Vagina (tissue), 2 donors: ENCODE measurements around the gene BAIAP2L1. TPM values are rescaled to one million over a fixed set of nuclear protein-coding genes. Genes with fewer than 3 reads are reported as not detected.

ENCODE experiments used
- DNase-seq, 2 donors: peaks; one replicate each; pipeline ENCODE4 v3.0.0-alpha.2; 2017; ENCODE audit errors: extremely low spot score in 2 of 2
- H3K27ac ChIP-seq: fragments of 200-600 bp; sonication (generic); one replicate; pipeline ENCODE4 v1.5.1; 2019
- H3K27me3 ChIP-seq: fragments of 200-600 bp; sonication (generic); one replicate; pipeline ENCODE4 v1.5.1; 2019
- H3K36me3 ChIP-seq, 2 donors: fragments of 200-600 bp; sonication (generic); one replicate each; pipeline ENCODE4 v1.5.1; 2017 to 2019
- H3K4me1 ChIP-seq: fragments of 200-600 bp; sonication (generic); one replicate; pipeline ENCODE4 v1.5.1; 2019
- H3K4me3 ChIP-seq, 2 donors: fragments of 200-600 bp; sonication (generic); 1 replicate in 1 of 2; 2 replicates in 1 of 2; pipeline ENCODE4 v1.5.1; 2016 to 2019
- H3K9me3 ChIP-seq: fragments of 200-600 bp; sonication (generic); one replicate; pipeline ENCODE4 v1.5.1; 2019
- CTCF ChIP-seq, 3 experiments: fragments of 450-650 bp in 2 of 3; fragments of 200-600 bp in 1 of 3; sonication (generic) in 1 of 3; IDR thresholded peaks; one replicate each; pipeline ENCODE4 v1.5.1; 2017 to 2019; ENCODE audit warnings: antibody characterized with exemption in 3 of 3, mild to moderate bottlenecking in 2 of 3, moderate library complexity in 2 of 3
- POLR2A ChIP-seq, 2 donors: fragments of 450-650 bp; IDR thresholded peaks; one replicate each; pipeline ENCODE4 v1.6.1; 2017; ENCODE audit warnings: antibody characterized with exemption in 2 of 2, mild to moderate bottlenecking in 2 of 2, moderate library complexity in 2 of 2
- POLR2AphosphoS5 ChIP-seq, 2 donors: sonication (generic); formaldehyde crosslinking; IDR thresholded peaks; one replicate each; pipeline ENCODE4 v1.9.0; 2017; ENCODE audit warnings: antibody characterized with exemption in 2 of 2, mild to moderate bottlenecking in 2 of 2, low read depth in 1 of 2; ENCODE audit not compliant: insufficient read depth in 1 of 2
- intact Hi-C: fragments of 100-400 bp; cut with DNase I; formaldehyde crosslinking; loops from one replicate; pipeline ENCODE4 v1.15.1; 2023
- total RNA-seq: library from RNA; depleted of rRNA; stranded (reverse); fragments of >200 nt; gene quantifications from one replicate; pipeline ENCODE4 v1.2.3, GENCODE V29; 2016

BAIAP2L1 gene
- total RNA-seq, 1 donor from 2014 or later = 17.2 TPM

DNA sequence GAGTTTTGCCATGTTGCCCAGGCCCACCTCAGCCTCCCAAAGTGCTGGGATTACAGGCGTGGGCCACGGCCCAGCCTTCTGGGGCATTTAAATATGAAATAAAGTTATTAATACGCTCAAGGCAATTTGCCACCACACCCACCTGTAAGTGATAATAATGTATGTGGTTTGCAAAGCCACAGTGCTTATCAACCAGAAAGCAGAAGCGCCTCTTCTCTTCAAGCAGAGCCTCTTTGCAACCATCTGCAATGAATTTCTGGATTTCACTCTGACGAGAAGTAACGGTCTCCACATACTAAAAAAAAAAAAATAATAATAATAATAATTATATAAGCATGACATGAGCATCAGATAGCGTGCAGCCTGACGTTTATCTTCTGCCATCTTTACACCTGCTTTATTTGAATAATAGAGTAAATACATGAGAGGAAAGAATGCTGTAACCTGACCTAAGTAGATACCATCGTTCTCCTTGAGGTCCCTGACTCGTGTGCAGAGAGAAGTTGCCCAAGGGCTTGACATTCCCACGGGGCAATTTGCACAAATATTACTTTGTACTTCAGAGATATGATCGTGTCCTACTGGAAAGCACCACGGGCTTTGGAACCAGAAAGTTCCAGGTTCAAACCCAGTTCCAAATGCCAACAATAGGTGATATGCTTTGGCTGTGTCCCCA lies 85.4 kb downstream of the BAIAP2L1 start:
- no peaks in the 10 kb centered on the region for H3K36me3 ChIP-seq
- no peak overlapping the region for H3K27ac ChIP-seq
- TF ChIP-seq POLR2AphosphoS5 (IDR thresholded peaks at IDR 0.05; ENCODE audit: insufficient read depth in 1 of 2, low read depth in 1 of 2) = no peak
- no peak for TF ChIP-seq POLR2A (IDR thresholded peaks at IDR 0.05)
- no peak for TF ChIP-seq CTCF (IDR thresholded peaks at IDR 0.05)
- H3K4me1 ChIP-seq = no peaks in the 10 kb centered on the region
- no peak overlapping the region for H3K4me3 ChIP-seq
- no peaks in the 10 kb centered on the region for H3K27me3 ChIP-seq
- no peaks in the 10 kb centered on the region for H3K9me3 ChIP-seq
- intact Hi-C loops = no loop called here
- no peak for DNase-seq

DNA sequence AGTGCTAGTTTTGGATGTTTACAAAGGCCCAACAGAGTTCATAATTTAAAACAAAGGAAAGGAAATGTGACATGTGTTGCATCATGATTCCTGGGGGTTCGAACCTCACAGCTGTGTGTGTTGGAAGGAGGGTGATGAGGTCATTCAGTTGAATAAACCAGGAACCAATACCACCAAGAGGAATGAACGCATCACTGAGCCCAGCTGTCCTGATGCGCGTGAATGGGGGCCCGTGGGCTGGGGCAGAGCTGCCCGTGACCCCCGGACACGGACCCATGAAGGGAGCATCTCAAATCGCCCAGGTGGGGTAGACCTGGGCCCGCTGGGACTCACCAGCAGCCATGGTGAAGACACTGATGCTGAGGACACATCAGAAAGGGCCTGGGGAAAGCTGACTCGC lies 86.4 kb downstream of the BAIAP2L1 start:
- DNase-seq = no peak
- Histone ChIP-seq H3K27ac (no peak overlapping the region), H3K9me3 (no peaks in the 10 kb centered on the region), H3K36me3 (no peaks in the 10 kb centered on the region), H3K27me3 (no peaks in the 10 kb centered on the region), H3K4me1 (no peaks in the 10 kb centered on the region), H3K4me3 (no peak overlapping the region)
- no peak for TF ChIP-seq CTCF (IDR thresholded peaks at IDR 0.05)
- TF ChIP-seq POLR2AphosphoS5 (IDR thresholded peaks at IDR 0.05; ENCODE audit: insufficient read depth in 1 of 2, low read depth in 1 of 2) = no peak
- no peak for TF ChIP-seq POLR2A (IDR thresholded peaks at IDR 0.05)
- intact Hi-C loops = no loop called here

DNA sequence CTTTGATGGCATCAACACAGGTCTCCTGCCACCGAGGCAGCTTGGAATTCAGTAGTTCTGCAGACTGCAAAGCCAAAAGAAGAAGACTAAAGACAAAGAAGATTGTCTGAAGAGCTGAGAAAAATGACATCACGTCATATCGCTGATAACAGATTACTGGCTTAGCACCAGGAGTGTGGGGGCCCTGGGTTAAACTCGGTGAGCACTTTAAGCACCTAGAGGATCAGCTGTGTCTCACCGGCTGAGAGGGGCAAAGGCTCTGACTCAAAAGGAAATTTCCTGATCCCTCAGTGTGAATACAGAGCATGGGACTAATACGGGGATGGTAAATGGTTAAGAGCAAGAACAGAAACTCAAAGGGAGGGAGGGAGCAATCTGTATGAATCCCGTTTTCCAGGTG lies 88.7 kb downstream of the BAIAP2L1 start:
- no peak for DNase-seq
- Histone ChIP-seq H3K36me3 (peaks cover 0 to 5% of the 10 kb centered on the region in 2 donors), H3K27ac (no peak overlapping the region), H3K9me3 (no peaks in the 10 kb centered on the region), H3K27me3 (no peaks in the 10 kb centered on the region), H3K4me3 (no peak overlapping the region), H3K4me1 (no peaks in the 10 kb centered on the region)
- intact Hi-C loops = no loop called here
- TF ChIP-seq POLR2A (IDR thresholded peaks at IDR 0.05) (no peak), POLR2AphosphoS5 (IDR thresholded peaks at IDR 0.05; ENCODE audit: insufficient read depth in 1 of 2, low read depth in 1 of 2) (no peak), CTCF (IDR thresholded peaks at IDR 0.05) (no peak)

DNA sequence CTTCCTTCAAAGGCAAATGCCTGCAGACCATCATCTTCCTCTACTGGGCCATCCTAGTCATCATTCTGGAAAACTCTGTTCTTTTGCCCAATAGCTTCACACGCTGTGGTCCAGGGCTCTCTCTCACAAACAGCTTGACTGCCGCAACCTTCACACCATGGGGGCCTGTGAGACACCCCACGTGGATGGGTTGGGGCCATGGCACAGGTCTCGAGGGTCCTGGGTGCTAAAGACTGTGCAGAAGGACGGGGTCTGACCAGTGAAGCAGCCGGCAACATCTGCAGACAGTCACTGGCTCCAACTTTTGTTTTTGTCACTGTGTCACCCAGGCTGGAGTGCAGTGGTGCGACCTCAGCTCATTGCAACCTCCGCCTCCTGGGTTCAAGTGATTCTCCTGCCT lies 91.3 kb downstream of the BAIAP2L1 start:
- Histone ChIP-seq H3K27ac (no peak overlapping the region), H3K36me3 (peaks cover 0 to 5% of the 10 kb centered on the region in 2 donors), H3K4me1 (no peaks in the 10 kb centered on the region), H3K27me3 (no peaks in the 10 kb centered on the region), H3K4me3 (no peak overlapping the region), H3K9me3 (no peaks in the 10 kb centered on the region)
- intact Hi-C loops = no loop called here
- no peak for TF ChIP-seq POLR2AphosphoS5 (IDR thresholded peaks at IDR 0.05; ENCODE audit: insufficient read depth in 1 of 2, low read depth in 1 of 2)
- TF ChIP-seq CTCF (IDR thresholded peaks at IDR 0.05) = no peak
- no peak for TF ChIP-seq POLR2A (IDR thresholded peaks at IDR 0.05)
- DNase-seq = no peak

GRCh38 chr7:98307971-98308466 lies 92.9 kb downstream of the BAIAP2L1 start:
- Histone ChIP-seq H3K36me3 (peaks cover 0 to 5% of the 10 kb centered on the region in 2 donors), H3K27me3 (no peaks in the 10 kb centered on the region), H3K9me3 (no peaks in the 10 kb centered on the region), H3K4me3 (no peak overlapping the region), H3K27ac (no peak overlapping the region), H3K4me1 (no peaks in the 10 kb centered on the region)
- TF ChIP-seq POLR2AphosphoS5 (IDR thresholded peaks at IDR 0.05; ENCODE audit: insufficient read depth in 1 of 2, low read depth in 1 of 2) (no peak), CTCF (IDR thresholded peaks at IDR 0.05) (no peak), POLR2A (IDR thresholded peaks at IDR 0.05) (no peak)
- DNase-seq = no peak
- intact Hi-C loops = no loop called here
